Measurements from ENCODE around the gene TM4SF5.

- no peak for TF ChIP-seq POLR2AphosphoS5 (IDR thresholded peaks at IDR 0.05; ENCODE audit: low read depth, low read length)
- no peak for TF ChIP-seq POLR2A (IDR thresholded peaks at IDR 0.05; ENCODE audit: low read depth, low read length)
Observed at GRCh38 chr17:4734857-4735475, 36.7 kb upstream of the TM4SF5 start.

All from GM12892 (cell line).